SU-DHL-6 (cell line): ENCODE measurements around the gene OR6J1.
"Not testable (repeated sequence)": the region's sequence is repeated elsewhere in the genome, so short reads cannot be mapped to it uniquely, and the experiment has no call there.

ENCODE experiments used
- H2AFZ ChIP-seq: fragments of 200-600 bp; sonication (generic); 2 replicates; pipeline ENCODE4 v1.6.1; 2014; ENCODE audit warnings: low read depth, mild to moderate bottlenecking, moderate library complexity, mixed read lengths, antibody characterized with exemption, low read length; ENCODE audit not compliant: severe bottlenecking
- H3F3A ChIP-seq: fragments of 200-600 bp; shearing (Covaris generic); 2 replicates; pipeline ENCODE4 v1.6.0; 2016; ENCODE audit warnings: antibody characterized with exemption, mild to moderate bottlenecking; ENCODE audit not compliant: insufficient read depth
- H3K27ac ChIP-seq: fragments of 200-600 bp; sonication (generic); 2 replicates; pipeline ENCODE4 v1.5.1; 2016; ENCODE audit warnings: low read depth, mild to moderate bottlenecking, low read length, moderate library complexity, mixed read lengths
- H3K27me3 ChIP-seq: fragments of 200-600 bp; sonication (generic), shearing (Covaris generic); 2 replicates; pipeline ENCODE4 v1.6.0; 2014; ENCODE audit warnings: mild to moderate bottlenecking, low read length
- H3K36me3 ChIP-seq: fragments of 200-600 bp; sonication (generic); 2 replicates; pipeline ENCODE4 v1.6.1; 2014; ENCODE audit warnings: mild to moderate bottlenecking, low read length, mixed read lengths
- H3K4me2 ChIP-seq: fragments of 300-600, 200-600 bp; shearing (Covaris generic), sonication (generic); 2 replicates; pipeline ENCODE4 v1.6.0; 2014; ENCODE audit warnings: low read length, low read depth, mild to moderate bottlenecking; ENCODE audit not compliant: poor library complexity, severe bottlenecking
- H3K4me3 ChIP-seq: fragments of 200-600 bp; sonication (generic); 2 replicates; pipeline ENCODE4 v1.5.1; 2014; ENCODE audit warnings: antibody characterized with exemption, low read length, mild to moderate bottlenecking, mixed read lengths; ENCODE audit not compliant: insufficient read depth, poor library complexity, severe bottlenecking
- H3K79me2 ChIP-seq: fragments of 200-600 bp; sonication (generic); 2 replicates; pipeline ENCODE4 v1.6.1; 2014; ENCODE audit warnings: mild to moderate bottlenecking, low read length, moderate library complexity; ENCODE audit not compliant: insufficient read depth
- H3K9ac ChIP-seq: fragments of 200-600 bp; sonication (generic); 2 replicates; pipeline ENCODE4 v1.7.0; 2014; ENCODE audit warnings: mild to moderate bottlenecking, low read length
- H3K9me2 ChIP-seq: fragments of 200-600 bp; sonication (generic); replicated peaks from 2 replicates; pipeline ENCODE4 v1.6.1; 2014; ENCODE audit warnings: low read length; ENCODE audit not compliant: insufficient read depth
- H3K9me3 ChIP-seq: fragments of 200-600 bp; sonication (generic); 2 replicates; pipeline ENCODE4 v1.6.1; 2014; ENCODE audit warnings: low read length, mixed read lengths; ENCODE audit not compliant: insufficient read depth
- H4K20me1 ChIP-seq: fragments of 200-600 bp; sonication (generic); 2 replicates; pipeline ENCODE4 v1.6.1; 2014; ENCODE audit warnings: low read depth, mild to moderate bottlenecking, antibody characterized with exemption, low read length, moderate library complexity, mixed read lengths
- EZH2phosphoT487 ChIP-seq: fragments of 200-600 bp; sonication (generic), shearing (Covaris generic); conservative IDR thresholded peaks from 2 replicates; pipeline ENCODE4 v1.6.1; 2018; ENCODE audit warnings: mild to moderate bottlenecking, antibody characterized with exemption, low read length, moderate library complexity, mixed read lengths
- TF ChIP-seq, protein P1 (sequence below): fragments of 200-600 bp; sonication (generic); IDR thresholded peaks from one replicate; pipeline ENCODE4 v1.5.1; 2017; ENCODE audit warnings: antibody characterized with exemption, mild to moderate bottlenecking, low read length, moderate library complexity; ENCODE audit not compliant: insufficient read depth, poor library complexity, severe bottlenecking

Gene OR6J1

DNA sequence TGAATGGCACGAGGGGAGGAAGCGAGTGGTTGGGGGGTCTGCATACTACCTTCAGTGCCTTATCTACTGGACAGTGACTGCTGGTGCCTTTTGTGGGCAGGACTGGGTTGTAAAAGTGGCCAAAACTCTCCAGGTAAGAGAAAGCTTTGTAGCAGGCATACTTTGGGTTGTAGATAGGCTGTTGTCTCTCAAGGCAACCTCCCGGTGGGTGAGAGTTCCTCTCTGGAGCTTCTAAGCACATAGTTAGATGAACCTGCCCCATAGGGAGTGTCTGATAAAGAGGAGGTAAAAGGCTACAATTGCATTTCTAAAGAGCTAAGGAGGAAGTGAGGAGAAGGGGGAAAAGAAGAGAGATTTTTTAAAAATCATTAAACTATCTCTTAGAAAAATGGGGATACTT, 51.0 kb downstream of the OR6J1 start:
- H3F3A ChIP-seq, result no peaks in the 10 kb centered on the region
- peaks cover 7% of the 10 kb centered on the region for H3K79me2 ChIP-seq
- TF ChIP-seq, protein P1, sequence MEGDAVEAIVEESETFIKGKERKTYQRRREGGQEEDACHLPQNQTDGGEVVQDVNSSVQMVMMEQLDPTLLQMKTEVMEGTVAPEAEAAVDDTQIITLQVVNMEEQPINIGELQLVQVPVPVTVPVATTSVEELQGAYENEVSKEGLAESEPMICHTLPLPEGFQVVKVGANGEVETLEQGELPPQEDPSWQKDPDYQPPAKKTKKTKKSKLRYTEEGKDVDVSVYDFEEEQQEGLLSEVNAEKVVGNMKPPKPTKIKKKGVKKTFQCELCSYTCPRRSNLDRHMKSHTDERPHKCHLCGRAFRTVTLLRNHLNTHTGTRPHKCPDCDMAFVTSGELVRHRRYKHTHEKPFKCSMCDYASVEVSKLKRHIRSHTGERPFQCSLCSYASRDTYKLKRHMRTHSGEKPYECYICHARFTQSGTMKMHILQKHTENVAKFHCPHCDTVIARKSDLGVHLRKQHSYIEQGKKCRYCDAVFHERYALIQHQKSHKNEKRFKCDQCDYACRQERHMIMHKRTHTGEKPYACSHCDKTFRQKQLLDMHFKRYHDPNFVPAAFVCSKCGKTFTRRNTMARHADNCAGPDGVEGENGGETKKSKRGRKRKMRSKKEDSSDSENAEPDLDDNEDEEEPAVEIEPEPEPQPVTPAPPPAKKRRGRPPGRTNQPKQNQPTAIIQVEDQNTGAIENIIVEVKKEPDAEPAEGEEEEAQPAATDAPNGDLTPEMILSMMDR, result no peak
- TF ChIP-seq EZH2phosphoT487, result no peak
- no peaks in the 10 kb centered on the region for H3K27me3 ChIP-seq
- no peaks in the 10 kb centered on the region for H3K9me2 ChIP-seq
- H3K9ac ChIP-seq, result no peak overlapping the region
- no peaks in the 10 kb centered on the region for H3K36me3 ChIP-seq
- no peaks in the 10 kb centered on the region for H3K9me3 ChIP-seq
- no peak overlapping the region for H3K27ac ChIP-seq
- no peak overlapping the region for H2AFZ ChIP-seq
- no peak overlapping the region for H3K4me2 ChIP-seq
- no peak overlapping the region for H3K4me3 ChIP-seq
- no peaks in the 10 kb centered on the region for H4K20me1 ChIP-seq

DNA sequence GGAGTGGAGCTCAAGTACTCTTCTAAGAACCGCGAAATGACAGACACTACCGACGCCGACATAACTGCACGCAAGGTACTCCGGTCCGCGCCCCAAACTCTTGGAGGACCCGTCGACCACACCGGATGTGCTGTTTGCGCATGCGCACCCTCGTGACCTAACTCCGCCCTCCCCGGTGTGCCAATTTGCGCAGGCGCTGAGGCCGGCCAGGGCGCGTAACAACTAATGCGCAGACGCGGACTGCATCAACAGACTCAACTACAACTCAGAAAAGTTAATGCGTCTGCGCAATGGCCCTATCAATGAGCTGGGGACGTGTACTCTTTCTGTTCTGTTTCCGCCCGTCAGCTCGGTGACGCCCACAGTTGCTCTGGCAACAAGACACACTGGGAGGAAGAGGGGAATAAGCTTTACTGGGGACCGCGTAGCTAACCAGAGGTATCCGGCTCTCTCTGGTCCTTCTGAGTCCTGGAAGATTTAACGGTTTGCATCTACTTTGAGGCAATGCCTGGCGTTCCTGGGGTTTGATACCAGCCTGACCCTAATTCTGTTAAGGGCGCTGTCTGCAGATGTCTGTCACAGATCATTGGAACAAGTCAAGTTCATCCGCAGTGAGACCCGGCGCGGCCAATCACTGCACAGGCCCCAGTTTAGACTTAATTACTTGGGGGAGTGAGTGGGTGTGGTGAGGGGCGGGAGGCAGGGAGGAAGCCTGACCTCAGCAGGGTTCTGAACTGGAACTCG, 54.9 kb downstream of the OR6J1 start, which contains the start of gene DAD1:
DAD1 (minus strand) TSS at position 129 of the 744 bp plus-strand sequence; CDS start at position 62, 67 bp downstream.
- Histone ChIP-seq H3F3A (no peaks in the 10 kb centered on the region), H3K4me2 (peak within 1 kb of the TSS; percentile 96), H3K9me2 (no peaks in the 10 kb centered on the region), H2AFZ (peak within 1 kb of the TSS; percentile 96), H4K20me1 (no peaks in the 10 kb centered on the region), H3K4me3 (peak within 1 kb of the TSS; percentile 95), H3K9me3 (no peaks in the 10 kb centered on the region), H3K79me2 (peaks cover 43% of the 10 kb centered on the region), H3K9ac (peak within 1 kb of the TSS; percentile 87), H3K27ac (peak within 1 kb of the TSS; percentile 57), H3K27me3 (no peaks in the 10 kb centered on the region), H3K36me3 (no peaks in the 10 kb centered on the region; the same call in 1 of the 2 replicates)
- no peak for TF ChIP-seq EZH2phosphoT487
- TF ChIP-seq, protein P1, result no peak

DNA sequence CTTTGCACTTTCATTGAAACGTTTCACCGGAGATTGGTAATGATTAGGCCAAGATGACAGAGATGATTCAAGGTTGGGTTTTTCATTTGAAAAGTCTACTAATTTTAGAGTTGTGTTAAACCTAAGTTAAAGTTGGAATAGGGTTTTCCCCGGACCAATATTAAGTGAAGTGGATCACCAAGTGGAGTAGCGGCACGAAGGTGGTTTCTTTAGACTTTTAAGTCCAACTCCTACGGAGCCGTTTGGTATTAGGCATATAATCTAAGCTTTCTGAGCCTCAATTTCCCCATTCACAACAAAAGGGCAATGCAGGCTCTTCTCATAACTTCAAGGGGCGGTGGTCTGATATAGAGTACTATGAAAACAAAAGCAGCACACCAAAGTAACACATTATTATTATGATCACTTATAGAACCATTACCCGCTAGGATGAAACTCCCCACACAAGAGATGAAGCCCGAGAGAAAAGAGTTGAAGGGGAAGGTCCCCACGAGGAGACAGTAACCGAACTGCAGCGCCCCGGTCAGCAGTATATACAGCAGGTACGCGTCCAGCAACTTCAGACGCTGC, 55.5 kb downstream of the OR6J1 start:
- Histone ChIP-seq H3F3A (peaks cover under 1% of the 10 kb centered on the region; the same call in 1 of the 2 replicates), H3K79me2 (peaks cover 49% of the 10 kb centered on the region), H3K36me3 (peaks cover 2% of the 10 kb centered on the region; the same call in 1 of the 2 replicates), H3K9me2 (no peaks in the 10 kb centered on the region), H3K4me3 (peak overlapping the region; percentile 95), H3K27me3 (no peaks in the 10 kb centered on the region), H3K9me3 (no peaks in the 10 kb centered on the region), H3K4me2 (peak overlapping the region; percentile 96), H3K27ac (peak overlapping the region; percentile 57), H3K9ac (peak overlapping the region; percentile 87), H4K20me1 (no peaks in the 10 kb centered on the region), H2AFZ (peak overlapping the region; percentile 20)
- TF ChIP-seq EZH2phosphoT487, result no peak
- TF ChIP-seq, protein P1, result no peak

DNA sequence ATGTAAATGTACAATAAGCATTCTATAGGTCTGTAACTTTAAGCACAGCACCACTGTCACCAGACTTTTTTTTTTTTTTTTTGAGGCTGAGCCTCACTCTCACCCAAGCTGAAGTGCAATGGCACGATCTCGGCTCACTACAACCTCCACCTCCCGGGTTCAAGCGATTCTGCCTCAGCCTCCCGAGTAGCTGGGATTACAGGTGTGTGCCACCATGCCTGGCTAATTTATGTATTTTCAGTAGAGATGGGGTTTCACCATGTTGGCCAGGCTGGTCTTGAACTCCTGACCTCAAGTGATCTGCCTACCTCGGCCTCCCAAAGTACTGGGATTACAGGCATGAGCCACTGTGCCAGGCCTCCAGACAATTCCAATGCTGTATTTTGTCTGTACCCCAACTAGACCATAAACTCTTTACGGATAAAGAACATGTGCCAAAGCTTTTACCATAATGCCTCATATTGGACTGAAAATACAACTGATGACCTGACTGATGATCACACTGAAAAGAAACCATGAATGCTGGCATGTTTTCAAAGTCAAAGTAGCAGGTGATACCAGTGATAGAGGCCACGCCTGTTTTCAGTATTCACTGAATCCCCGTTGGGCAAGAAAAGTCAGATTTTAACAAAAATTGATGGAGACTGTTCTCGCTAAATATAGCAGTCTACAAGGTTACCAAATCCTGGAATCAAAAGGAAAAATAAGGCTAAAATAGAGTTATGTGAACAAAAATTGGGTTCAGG, 56.3 kb downstream of the OR6J1 start:
- H3F3A ChIP-seq, H2AFZ ChIP-seq, H3K9me3 ChIP-seq, H3K9me2 ChIP-seq, H3K36me3 ChIP-seq, H4K20me1 ChIP-seq, H3K27ac ChIP-seq, H3K27me3 ChIP-seq: not testable (repeated sequence)
- H3K4me2 ChIP-seq, result peak overlapping the region; percentile 96
- peak overlapping the region; percentile 95 for H3K4me3 ChIP-seq
- H3K79me2 ChIP-seq, result peaks cover 57% of the 10 kb centered on the region
- H3K9ac ChIP-seq, result peak overlapping the region; percentile 87
